GM12892 (cell line): ENCODE measurements around the gene HESX1.

Experiments
- POLR2A ChIP-seq: IDR thresholded peaks from 2 replicates; pipeline ENCODE4 v1.6.1; 2011; ENCODE audit warnings: low read depth, low read length, control low read depth
- POLR2AphosphoS5 ChIP-seq: IDR thresholded peaks from 2 replicates; pipeline ENCODE4 v1.6.1; 2011; ENCODE audit warnings: low read depth, low read length, control low read depth

- TF ChIP-seq POLR2A (no peak), POLR2AphosphoS5 (no peak)
Observed at GRCh38 chr3:57160076-57160764, 39.6 kb downstream of the HESX1 start.
